Measurements from ENCODE around the gene SPI1. TPM values are rescaled to one million over a fixed set of nuclear protein-coding genes. Genes with fewer than 3 reads are reported as not detected.

Gene SPI1
- total RNA-seq, 1 experiment from 2014 or later, result not detected

DNA sequence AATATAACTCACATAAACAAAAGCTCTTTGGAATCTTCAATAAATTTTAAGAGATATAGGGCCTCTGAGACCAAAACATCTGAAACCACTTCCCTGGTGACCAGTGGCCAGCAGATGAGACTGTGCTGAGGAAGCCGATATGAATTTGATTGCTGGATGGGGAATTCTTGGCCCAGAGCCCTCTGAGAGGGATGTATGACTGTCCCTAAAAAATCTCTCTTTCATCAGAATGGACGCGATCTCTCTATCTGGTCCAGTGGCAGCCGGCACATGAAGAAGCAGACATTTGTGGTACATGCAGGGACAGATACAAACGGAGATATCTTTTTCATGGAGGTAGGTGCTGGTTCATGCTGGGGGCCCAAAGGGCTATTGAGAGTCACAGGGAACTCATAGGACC is 63.4 kb downstream of the SPI1 start:
- no peaks in the 10 kb centered on the region for H4K20me1 ChIP-seq (ENCODE audit: control insufficient read depth, insufficient read depth, insufficient read length)

More for the DNA sequence above, 63.4 kb downstream of the SPI1 start:
- no peak overlapping the region for H2AK5ac ChIP-seq (ENCODE audit: insufficient read length, low read length)
- no peak overlapping the region for H2BK12ac ChIP-seq (ENCODE audit: insufficient read length, low read depth, low read length)
- H2BK120ac ChIP-seq (ENCODE audit: low read depth, low read length, poor library complexity, severe bottlenecking), result no peak overlapping the region
- H3K4me2 ChIP-seq (ENCODE audit: insufficient read depth, insufficient read length, low read length), result no peak overlapping the region
- no peak overlapping the region for H3K56ac ChIP-seq (ENCODE audit: insufficient read length, low read depth, low read length)
- H2BK20ac ChIP-seq (ENCODE audit: low read depth, low read length, poor library complexity, severe bottlenecking), result no peak overlapping the region
- H3K4me1 ChIP-seq (ENCODE audit: insufficient read depth, low read length), result no peaks in the 10 kb centered on the region
- no peak overlapping the region for H2BK15ac ChIP-seq (ENCODE audit: low read depth, low read length)
- H3K23ac ChIP-seq (ENCODE audit: insufficient read length, low read depth, low read length), result no peak overlapping the region
- no peaks in the 10 kb centered on the region for H3K79me1 ChIP-seq (ENCODE audit: insufficient read depth, low read depth, low read length, poor library complexity, severe bottlenecking)
- H2BK5ac ChIP-seq (ENCODE audit: insufficient read length, low read length), result no peak overlapping the region
- H3K14ac ChIP-seq (ENCODE audit: insufficient read depth, low read length), result no peak overlapping the region
- no peak overlapping the region for H3K9ac ChIP-seq (ENCODE audit: extremely low read depth, insufficient read length, low read length)
- H4K5ac ChIP-seq (ENCODE audit: insufficient read length, low read depth, low read length), result no peak overlapping the region
- no CpG with 5 or more reads among the region's 5 CpGs for WGBS (ENCODE audit: extremely low coverage, insufficient read length, low lambda C conversion rate)
- H4K8ac ChIP-seq (replicated peaks; ENCODE audit: insufficient read length, low read depth, low read length), result no peak overlapping the region
- no peak overlapping the region for H4K91ac ChIP-seq (ENCODE audit: insufficient read length, low read depth, low read length)
- H3K9me3 ChIP-seq (ENCODE audit: control insufficient read depth, low read depth, low read length), result no peaks in the 10 kb centered on the region
- Mint-ChIP-seq H3K27me3 (ENCODE audit: low read depth) (no peaks in the 10 kb centered on the region), H3K36me3 (ENCODE audit: insufficient read depth in 1 of 3, low read depth in 3 of 3) (peaks cover 13 to 59% (median 34%) of the 10 kb centered on the region in 3 experiments; a peak in 6 of 7 replicates), H3K27ac (no peak overlapping the region), H3K4me3 (no peak overlapping the region; a peak in 1 of 5 replicates), H3K4me1 (no peaks in the 10 kb centered on the region), H3K9me3 (no peaks in the 10 kb centered on the region)
- H3K27me3 ChIP-seq (ENCODE audit: insufficient read depth, low read length), result no peaks in the 10 kb centered on the region
- H3K4ac ChIP-seq (ENCODE audit: low read depth, low read length), result no peak overlapping the region
- H2AFZ ChIP-seq (ENCODE audit: low read length), result no peak overlapping the region
- no peaks in the 10 kb centered on the region for H3K23me2 ChIP-seq (ENCODE audit: insufficient read length, low read depth, low read length, poor library complexity, severe bottlenecking)
- H3T11ph ChIP-seq (ENCODE audit: low read length), result no peak overlapping the region
- no peak for DNase-seq
- H3K18ac ChIP-seq (ENCODE audit: insufficient read length, low read depth, low read length), result no peak overlapping the region
- no peak overlapping the region for H3K27ac ChIP-seq (ENCODE audit: insufficient read length, low read depth, low read length)
- no peaks in the 10 kb centered on the region for H3K79me2 ChIP-seq (ENCODE audit: insufficient read depth, low read length)
- TF ChIP-seq, protein P1, sequence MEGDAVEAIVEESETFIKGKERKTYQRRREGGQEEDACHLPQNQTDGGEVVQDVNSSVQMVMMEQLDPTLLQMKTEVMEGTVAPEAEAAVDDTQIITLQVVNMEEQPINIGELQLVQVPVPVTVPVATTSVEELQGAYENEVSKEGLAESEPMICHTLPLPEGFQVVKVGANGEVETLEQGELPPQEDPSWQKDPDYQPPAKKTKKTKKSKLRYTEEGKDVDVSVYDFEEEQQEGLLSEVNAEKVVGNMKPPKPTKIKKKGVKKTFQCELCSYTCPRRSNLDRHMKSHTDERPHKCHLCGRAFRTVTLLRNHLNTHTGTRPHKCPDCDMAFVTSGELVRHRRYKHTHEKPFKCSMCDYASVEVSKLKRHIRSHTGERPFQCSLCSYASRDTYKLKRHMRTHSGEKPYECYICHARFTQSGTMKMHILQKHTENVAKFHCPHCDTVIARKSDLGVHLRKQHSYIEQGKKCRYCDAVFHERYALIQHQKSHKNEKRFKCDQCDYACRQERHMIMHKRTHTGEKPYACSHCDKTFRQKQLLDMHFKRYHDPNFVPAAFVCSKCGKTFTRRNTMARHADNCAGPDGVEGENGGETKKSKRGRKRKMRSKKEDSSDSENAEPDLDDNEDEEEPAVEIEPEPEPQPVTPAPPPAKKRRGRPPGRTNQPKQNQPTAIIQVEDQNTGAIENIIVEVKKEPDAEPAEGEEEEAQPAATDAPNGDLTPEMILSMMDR (conservative IDR thresholded peaks at IDR 0.05), result no peak
